ENCODE data around the gene PKD2L1.

- TF ChIP-seq TAF1 (IDR thresholded peaks at IDR 0.05; ENCODE audit: low read depth) (no peak), FOXM1 (IDR thresholded peaks at IDR 0.05; ENCODE audit: borderline replicate concordance, low read depth) (no peak), EP300 (IDR thresholded peaks at IDR 0.05; ENCODE audit: borderline replicate concordance) (no peak), USF1 (IDR thresholded peaks at IDR 0.05) (no peak), REST (IDR thresholded peaks at IDR 0.05; ENCODE audit: low read depth) (no peak), CEBPB (IDR thresholded peaks at IDR 0.05) (no peak)
Observed at GRCh38 chr10:100339236-100339635, 9.2 kb upstream of the PKD2L1 start.

Measured in Ishikawa (cell line).